Measurements from ENCODE around the gene REX1BD.
A peak's percentile ranks its signal among the peaks of the same experiment; 100 is the strongest.
"Not testable (repeated sequence)": the region's sequence is repeated elsewhere in the genome, so short reads cannot be mapped to it uniquely, and the experiment has no call there.

REX1BD gene

DNA sequence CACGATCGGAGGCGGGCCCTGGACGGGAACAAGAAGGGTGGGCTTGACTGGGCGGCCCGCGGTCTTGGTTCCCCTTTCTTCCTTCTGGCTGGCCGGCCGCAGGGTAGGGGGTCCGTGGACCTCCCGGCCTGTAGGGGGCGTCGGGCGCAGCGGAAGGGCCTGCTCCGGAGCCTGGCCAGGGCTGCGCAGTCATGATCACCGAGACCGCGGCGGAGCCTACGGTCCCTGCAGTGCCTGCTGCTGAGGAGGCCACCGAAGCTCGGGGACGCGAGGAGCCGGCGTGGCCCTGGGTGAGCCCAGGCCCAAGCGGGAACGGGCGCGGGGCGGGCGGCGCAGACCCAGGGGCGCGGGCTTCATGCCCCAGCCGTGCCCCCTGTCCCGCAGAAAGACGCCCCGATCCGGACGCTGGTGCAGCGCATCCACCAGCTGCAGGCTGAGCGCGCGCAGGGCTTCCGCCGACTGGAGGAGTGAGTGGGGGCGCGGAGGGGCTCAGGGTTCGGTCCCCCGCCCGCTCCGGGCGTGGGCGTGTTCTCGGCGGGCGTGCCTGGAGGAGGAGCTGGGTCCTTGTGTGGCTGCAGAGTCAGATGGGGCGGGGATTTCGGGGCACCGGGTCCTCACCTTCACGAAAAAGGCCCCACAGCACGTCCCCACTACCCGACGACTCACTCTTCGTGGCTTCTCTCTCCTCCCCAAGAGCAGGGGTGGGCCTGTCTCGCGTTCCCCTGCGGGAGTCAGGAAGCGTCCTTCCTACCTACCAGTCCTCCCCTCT is at the start of gene REX1BD:
TSS of gene REX1BD (plus strand) at position 188 of the 769 bp plus-strand sequence. CDS start at position 192, 4 bp downstream.
- DNase-seq = peak; percentile 86 to 88

DNA sequence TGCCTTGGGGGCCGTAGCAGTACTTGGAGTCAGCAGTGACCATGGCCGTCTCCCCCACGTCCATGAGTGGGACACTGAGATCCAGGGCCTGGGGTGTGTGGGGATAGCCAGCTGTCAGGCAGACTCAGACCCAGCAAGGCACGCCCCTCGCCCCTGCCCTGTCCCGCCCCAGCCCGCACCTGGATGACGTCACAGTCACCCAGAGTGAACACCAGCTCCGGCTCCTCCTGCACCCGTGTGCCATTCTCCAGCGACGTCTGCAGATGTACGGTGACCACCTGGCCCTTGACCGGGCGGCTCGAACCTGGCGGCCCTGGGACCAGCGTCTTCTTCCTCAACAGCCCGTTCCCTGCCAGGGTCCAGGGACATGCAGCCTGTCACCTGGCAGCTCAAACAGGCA is 49.2 kb upstream of the REX1BD start:
- DNase-seq = no peak

DNA sequence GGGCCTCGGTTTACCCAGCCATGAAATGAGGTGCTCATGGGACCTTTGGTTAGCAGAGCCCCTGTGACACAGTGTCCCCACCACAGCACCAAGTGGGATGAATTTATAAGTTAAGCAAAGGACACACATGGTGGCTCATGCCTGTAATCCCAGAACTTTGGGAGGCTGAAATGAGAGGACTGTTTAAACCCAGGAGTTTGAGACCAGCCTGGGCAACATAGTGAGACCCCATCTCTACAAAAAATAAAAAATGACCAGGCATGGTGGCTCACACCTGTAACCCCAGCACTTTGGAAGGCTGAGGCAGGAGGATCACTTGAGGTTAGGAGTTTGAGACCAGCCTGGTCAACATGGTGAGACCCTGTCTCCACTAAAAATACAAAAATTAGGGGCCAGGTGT is 48.4 kb upstream of the REX1BD start:
- not testable (repeated sequence) for DNase-seq

DNA sequence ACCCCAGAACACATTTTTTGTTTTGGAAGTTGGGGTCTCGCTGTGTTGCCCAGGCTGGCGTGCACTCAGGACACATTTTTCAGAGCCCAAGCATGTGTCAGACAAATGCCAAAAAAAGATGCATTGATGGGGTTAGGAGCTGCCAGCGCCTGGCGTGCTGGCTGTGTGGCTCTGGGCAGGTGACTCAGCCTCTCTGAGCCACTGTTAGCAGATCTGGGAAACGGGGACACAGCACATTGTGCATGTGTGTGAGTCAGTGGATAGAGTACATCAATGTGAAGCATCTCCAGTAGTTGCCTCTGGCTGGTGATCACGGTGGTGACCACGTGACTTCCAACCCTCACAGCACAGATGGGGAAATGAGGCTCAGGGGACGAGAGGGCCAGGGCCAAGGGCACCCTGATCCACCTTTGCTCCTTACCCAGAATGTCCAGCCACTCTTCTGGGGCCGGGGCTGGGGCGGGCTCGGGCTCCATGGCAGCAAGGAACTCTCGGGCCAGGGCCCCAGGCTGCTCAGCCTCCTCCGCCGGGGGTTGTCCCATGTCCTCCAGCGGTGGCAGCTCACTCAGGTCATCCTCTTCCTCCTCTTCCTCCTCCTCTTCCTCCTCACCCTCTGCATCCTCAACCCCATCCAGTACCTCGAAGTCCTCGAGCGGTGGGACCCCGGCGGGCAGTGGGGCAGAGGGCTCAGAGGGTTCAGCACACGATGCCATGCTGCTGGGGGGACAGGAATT is 47.2 kb upstream of the REX1BD start:
- no peak for DNase-seq

DNA sequence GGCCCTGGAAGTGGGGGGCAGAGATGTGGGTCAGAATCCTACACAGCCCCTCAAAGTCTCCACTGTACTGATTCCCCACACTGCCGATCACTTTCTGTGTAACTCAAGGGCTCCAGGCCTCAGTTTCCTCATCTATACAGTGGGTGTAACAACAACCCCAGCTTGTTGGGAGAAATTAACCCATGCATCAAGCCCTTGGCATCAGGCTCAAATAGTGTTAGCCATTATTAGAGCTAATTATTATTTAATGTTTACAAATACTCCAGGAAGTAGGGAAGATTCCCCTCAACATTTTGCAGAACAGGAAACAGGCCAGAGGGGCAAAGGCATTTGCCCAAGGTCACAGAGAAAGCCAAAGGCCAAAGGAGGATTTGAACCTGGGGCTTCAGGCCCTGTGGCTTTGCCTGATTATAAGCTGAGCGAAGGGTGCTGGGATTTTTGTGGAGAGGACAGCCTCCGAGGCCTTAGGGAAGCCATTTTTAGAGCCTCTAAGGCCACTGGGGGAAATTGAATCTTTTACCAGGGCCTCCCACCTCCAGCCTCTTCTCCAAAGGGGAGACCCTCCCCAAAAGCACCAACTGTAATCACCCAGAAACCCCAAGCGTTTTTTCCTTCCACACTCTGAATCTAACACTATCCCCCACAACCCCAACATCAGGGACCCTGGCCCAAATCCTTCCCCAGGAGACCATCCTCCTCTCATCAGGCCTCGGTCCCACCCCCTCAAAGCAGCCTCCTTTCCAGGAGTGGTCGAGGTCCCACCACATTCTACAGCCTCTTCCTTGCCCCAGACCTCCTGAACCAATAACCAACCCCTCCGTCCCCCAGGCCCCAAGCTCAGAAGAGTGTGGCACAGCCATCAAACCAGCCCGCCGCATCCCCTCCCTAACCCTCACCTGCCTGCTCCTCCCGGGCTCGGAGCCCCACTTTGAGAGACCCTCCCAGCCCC is 46.3 kb upstream of the REX1BD start:
- DNase-seq = no peak

DNA sequence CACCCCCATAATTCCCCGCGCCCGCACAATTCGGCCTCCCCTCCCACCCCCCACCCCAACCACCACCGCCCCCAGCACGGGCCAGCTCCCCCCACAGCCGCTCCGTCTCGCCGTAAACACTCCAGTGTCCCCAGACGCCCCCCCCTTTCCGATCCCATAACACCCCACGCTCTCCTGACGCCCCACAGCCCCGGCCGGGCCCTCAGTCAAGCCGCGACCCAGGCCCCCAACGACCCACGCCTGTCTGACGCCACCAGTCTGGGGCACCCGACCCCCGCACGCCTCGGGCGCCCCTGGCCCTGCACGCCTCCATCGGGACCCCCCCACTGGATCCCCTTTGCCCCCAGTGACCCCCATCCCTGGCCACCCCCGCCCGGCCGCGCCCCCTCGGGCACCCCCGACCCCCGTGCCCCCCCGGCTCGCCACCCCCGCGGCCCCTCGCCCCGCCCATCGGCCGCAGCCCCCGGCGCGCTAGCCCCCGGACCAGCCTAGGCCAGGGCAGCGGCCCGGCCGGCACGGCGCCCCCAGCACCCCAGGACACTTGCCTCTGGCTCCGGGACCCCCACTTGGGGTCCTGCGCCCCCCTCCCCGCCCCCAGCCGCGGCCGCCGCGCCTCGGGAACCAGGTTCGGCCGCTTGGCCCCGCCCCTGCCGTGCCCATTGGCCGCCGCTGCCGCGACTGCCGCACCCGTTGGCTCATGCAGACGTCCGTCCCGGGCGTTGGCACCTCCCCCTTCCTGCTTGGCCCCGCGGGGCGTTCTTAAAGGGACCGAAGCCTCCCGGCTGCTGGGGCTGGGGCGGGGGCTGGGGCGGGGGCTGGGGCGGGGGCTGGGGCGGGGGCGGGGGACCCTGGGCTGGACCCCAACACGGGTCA is 45.4 kb upstream of the REX1BD start, which contains the start of gene FKBP8:
TSS of gene FKBP8 (minus strand) at position 633 of the 873 bp plus-strand sequence. CDS start 1,603 bp downstream, outside the sequence.
- DNase-seq = peak; percentile 92 to 94

DNA sequence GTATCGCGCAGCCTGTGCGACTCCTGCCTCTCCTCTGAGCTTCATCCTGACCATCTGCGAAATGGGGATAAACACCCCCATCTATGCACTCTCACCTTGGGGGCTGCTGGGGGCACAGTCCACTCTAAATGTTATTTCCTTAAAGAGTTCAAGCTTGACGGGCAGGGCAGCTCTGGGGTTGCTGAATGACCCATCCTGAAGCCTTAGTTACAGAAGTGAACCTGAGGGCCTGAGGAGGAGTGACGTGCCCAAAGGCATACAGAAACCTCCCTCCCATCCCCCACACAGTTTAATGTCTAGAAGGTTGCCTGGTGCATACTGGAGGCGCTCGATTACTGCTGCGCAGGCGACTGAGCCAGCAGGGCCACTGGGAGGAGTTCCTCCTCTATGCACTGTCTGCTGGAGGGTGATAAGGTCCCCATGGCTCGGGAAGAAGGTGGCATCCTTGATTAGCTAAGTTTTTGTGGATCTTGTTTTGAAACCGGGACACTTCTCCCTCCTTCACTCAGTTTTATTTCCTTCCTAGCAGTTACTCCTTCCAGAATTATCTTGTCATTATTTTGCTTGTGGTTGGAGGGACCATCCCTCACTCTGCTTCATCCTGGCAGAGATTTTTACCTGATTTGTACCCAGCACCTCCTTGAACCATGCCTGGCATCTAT is 44.7 kb upstream of the REX1BD start:
- peak; percentile 86 to 90 for DNase-seq

DNA sequence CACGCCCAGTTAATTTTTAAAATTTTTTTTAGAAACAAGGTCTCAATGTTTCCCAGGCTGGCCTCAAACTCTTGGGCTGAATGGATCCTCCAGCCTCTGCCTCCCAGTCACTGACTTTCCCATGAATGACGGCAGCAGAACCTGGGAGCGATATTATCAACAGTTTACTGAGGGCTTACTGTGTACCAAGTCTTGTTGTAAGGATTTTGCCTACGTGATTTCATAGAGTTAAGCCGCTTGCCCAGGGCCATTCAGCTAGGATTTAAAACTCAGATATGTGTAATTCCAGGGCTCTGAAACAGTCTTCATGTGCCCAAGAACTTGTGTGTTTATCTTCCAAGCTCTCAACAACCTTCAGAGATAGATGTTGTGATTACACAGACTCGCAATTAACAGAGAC is 37.0 kb upstream of the REX1BD start:
- DNase-seq = no peak

DNA sequence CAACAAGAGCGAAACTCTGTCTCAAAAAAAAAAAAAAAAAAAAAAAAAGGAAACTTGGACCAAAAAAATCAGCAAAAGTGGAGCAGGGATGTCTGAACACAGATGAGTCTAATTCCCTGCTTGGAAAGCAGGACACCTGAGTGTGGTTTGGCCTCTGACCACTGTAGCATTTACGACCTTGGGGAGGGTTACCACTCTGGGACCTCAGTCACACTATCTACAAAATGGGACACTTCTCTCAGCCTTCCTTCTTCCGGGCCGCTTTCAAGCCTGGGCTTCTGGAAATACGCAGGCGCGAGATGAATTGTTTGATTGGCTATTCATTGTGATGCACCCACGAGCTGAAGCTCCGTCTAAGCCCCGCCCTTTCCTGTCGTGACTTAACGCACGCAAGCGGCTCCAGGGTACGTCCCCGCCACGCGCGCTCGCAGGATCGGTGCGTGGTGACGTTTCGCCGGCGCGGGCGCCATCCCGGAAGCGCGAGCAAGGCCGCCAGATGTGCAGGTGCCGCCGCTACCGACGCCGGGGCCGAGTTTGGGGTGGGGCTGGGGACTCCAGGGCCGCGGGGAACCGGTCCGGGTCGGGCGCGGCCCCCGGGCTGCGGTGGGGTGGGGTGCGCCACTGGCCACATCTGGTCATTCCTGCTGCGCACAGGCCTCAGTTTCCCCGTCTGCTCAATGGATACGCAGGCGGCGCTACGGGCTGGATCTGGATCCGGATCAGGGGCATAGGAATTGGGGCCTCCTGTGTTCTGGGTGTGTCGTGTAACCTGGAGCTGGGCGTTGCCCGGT is 31.0 kb upstream of the REX1BD start, which contains the start of gene KXD1:
TSS of gene KXD1 (plus strand) at position 460 of the 791 bp plus-strand sequence. CDS start 4,187 bp downstream, outside the sequence.
- peak; percentile 99 for DNase-seq

DNA sequence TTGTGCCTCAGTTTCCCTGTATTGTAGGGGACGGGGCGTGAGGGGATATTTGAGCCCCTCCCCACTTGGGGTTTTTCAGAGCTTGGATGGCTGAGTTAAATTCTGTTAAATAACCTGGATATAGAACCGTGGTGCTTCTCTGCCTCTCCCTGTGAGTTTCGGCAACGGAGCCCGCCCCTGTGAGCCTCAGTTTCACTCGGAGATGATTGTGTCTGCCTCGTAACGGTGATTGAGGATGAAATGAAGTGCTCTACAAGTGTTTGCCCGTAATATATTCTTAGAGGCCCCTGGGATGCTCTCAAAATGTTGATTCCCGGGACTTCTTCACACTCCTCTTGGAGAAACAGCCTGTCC is 30.4 kb upstream of the REX1BD start:
- peak in 1 of 2 donors; percentile 25 for DNase-seq

DNA sequence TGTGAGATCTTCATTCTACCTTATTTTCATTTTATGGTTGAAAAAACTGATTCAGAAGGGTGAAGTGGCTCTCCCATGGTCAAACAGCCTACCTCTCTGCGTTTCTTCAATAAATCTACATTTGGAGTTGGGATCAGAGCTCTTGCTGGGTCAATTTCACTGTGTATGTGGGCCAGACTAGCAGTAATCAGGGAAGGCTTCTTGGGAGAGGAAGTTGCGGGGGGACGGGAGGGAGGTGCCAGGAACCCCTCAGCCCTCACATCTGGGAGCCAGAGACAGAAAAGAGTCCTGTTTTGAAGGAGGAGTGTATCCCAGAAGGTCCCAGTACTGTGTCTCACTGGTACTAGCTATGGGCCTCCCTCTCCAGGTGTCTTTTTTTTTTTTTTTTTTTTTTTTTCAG is 30.0 kb upstream of the REX1BD start:
- DNase-seq = no peak

DNA sequence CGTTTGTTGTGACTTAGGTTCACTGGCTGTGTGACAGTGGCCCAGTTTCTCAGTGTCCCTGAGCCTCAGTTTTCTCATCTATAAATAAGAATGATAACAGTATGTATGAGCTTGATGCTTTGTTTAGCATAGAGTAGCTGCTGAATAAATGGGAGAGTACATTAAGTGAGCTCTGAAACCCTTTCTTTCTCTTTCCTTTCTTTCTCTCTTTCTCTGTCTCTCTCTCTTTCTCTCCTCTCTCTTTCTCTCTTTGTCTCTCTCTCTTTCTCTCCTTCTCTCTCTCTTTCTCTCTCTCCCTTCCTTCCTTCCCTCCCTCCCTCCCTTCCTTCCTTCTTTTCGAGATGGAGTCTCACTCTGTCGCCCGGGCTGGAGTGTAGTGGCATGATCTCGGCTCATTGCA is 28.9 kb upstream of the REX1BD start:
- DNase-seq = no peak

DNA sequence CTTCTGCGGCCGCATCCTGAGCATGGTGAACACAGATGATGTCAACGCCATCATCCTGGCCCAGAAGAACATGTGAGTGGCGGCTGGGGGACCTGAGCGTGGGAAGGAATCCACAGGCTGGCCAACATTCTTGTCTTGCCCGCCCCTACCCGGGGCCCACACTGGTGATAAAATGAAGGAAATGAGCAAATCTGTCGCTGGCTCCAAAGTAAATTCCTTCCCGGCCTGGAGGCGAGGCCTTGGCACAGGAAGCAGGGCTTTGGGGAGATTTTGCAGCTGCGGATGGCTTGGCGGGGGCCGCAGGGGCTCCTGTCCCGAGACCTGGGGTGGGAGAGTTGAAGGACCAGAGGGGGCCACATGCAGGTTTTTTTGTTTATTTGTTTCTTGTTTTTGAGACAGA is 26.5 kb upstream of the REX1BD start:
- DNase-seq = no peak

DNA sequence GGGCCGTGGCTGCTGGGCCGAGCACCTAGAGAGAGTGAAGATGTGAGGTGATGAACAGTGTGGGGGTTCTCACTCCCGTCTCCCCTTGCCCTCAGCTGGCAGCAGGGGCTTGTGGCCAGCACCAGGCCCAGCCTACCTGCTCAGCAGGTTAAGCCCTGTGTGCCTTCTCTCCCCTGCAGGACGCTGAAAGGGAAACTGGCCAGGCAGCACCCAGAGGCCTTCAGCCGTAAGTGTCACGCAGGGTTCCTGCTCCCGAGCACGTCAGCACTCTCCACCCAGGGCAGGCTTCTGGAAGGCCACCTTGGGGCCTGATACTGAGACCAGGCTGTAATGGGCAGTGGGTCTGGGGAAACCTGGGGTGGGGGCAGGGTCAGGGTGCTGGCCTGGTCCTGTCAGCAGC is 21.6 kb upstream of the REX1BD start:
- DNase-seq = no peak

DNA sequence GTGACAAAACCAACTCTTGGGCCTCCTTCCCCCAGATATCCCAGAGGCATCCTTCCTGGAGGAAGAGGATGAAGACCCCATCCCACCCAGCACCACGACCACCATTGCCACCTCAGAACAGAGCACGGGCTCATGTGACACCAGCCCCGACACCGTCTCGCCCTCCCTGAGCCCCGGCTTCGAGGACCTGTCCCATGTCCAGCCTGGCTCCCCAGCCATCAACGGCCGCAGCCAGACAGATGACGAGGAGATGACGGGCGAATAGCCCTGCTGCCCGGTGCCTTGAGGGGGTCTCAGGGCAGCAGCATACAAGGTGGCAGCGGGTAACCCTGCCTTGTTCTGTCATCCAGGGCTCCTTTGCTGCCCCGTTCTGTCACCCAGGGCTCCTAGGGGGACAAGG is 20.2 kb upstream of the REX1BD start:
- no peak for DNase-seq

DNA sequence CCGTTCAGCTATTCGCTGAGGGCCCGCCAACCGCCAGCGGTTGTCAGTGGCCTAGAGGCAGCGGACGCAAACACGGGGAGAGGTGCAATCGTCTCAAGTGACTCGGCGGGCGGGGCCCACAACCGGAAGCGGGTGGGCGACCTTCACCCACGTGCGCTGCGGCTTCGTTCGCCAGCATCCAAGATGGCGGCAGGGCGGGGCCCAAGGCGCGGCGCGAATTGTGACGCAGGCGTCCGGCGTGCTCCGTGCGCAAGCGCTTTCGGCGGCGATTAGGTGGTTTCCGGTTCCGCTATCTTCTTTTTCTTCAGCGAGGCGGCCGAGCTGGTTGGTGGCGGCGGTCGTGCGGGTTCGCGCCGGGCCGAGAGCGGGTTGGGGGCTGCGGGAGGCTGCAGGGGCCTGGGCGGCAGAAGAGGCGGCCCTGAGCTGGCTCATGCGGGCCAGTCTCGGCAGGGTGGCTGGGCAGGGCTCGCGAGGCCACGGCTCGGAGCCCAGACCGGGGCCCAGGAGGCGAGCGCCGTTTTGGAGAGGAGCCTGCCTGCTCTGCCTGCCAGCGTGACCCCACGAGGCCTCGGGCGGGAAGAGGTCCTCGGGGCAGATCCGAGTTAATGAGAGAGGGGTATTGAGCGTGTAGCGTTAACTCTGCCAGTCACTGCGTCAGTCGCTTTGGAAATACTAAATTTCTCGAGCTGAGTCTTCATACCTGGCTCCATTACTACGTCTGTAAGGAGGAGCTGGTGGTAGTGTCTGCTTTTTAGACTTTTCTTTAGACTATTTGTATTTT is 16.8 kb upstream of the REX1BD start, which contains the start of gene UBA52:
TSS of gene UBA52 (plus strand) at position 294 of the 781 bp plus-strand sequence. CDS start 1,444 bp downstream, outside the sequence.
- peak; percentile 98 to 99 for DNase-seq

DNA sequence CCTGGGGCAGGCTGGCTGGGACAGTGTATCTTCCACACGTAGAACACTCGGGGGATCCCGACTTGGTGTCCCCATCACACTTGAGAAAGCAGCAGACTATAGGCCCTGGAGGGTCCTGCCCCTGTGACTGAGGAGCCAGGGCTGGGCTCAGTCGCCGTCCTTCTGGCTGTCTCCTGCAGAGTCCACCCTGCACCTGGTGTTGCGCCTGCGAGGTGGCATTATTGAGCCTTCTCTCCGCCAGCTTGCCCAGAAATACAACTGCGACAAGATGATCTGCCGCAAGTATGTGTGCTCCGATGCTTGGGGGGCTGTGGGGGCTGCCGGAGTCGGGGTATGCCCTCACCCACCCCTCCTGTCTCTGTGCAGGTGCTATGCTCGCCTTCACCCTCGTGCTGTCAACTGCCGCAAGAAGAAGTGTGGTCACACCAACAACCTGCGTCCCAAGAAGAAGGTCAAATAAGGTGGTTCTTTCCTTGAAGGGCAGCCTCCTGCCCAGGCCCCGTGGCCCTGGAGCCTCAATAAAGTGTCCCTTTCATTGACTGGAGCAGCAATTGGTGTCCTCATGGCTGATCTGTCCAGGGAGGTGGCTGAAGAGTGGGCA is 13.8 kb upstream of the REX1BD start:
- DNase-seq = no peak

DNA sequence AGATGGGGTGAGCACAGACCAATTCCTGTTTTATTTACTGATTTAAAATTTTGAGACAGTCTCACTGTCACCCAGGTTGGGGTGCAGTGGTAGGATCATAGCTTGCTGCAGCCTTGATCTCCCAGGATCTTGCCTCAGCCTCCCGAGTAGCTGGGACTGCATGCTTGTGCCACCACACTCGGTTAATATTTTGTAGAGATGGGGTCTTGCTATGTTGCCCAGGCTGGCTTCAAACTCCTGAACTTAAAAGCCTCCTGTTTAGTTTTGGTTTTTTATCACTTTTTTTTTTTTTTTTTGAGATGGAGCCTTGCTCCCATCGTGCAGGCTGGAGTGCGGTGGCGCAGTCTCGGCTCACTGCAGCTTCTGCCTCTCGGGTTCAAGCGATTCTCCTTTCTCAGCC is 12.2 kb upstream of the REX1BD start:
- no peak for DNase-seq

DNA sequence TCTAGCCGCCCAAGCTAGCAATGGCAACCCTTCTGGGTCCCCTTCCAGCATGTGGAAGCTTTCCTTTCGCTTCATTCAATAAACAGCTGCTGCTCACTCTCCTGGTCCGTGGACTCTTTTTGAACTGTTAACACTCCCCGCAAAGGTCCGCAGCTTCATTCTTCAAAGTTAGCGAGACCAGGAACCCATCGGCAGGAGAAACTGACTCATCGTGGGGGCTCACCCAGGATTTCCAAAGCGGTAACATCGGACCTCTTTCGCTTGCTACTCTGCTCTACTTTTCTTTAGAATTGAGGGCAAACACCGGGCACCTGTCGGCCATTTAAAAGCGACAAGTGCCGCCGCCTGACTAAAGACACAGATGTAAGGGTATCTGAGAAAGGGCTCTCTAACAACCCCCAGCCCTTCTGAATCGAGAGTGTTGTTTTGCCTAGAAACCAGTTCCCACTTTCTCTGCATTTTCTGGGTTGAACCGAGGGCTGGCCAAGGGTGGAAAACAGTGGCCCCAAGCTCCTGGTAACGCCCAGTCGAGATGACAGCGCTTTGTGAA is 11.2 kb upstream of the REX1BD start:
- no peak for DNase-seq

Data from CD4-positive, alpha-beta T cell treated with Interleukin-1 beta for 1 hour (primary cell).